Natural killer cell treated with Interleukin-12 subunit alpha and Interleukin-12 subunit beta and Interleukin-15 and Interleukin-18, amount 100 ng/mL, for 72 hours (primary cell): ENCODE data around the gene ADGB. TPM values are rescaled to one million over a fixed set of nuclear protein-coding genes. Genes with fewer than 3 reads are reported as not detected.

Experiments
- ATAC-seq, 2 donors: fragments of 150-1000 bp; cut with Tn5 transposase in 1 of 2; sonication (Bioruptor Pico), chemical (Tn5 transposase) in 1 of 2; 2 replicates each; pipeline ENCODE4 v1.10.0; 2021
- DNase-seq: peaks from one replicate; pipeline ENCODE4 v3.0.0; 2022; ENCODE audit warnings: low spot score
- H3K27ac Mint-ChIP-seq, 2 donors: 1 replicate in 1 of 2; 2 replicates in 1 of 2; pipeline ENCODE4 v1.8.0; 2022; ENCODE audit warnings: mixed read lengths in 2 of 2, mild to moderate bottlenecking in 1 of 2, moderate library complexity in 1 of 2
- H3K27me3 Mint-ChIP-seq, 2 donors: 1 replicate in 1 of 2; 2 replicates in 1 of 2; pipeline ENCODE4 v1.8.0; 2022; ENCODE audit warnings: mixed read lengths in 2 of 2
- H3K36me3 Mint-ChIP-seq: one replicate; pipeline ENCODE4 v1.8.0; 2022; ENCODE audit warnings: mixed read lengths
- H3K4me1 Mint-ChIP-seq, 2 donors: 1 replicate in 1 of 2; 2 replicates in 1 of 2; pipeline ENCODE4 v1.8.0; 2022; ENCODE audit warnings: low read depth in 2 of 2, mixed read lengths in 2 of 2, mild to moderate bottlenecking in 1 of 2
- H3K4me3 Mint-ChIP-seq: one replicate; pipeline ENCODE4 v1.8.0; 2022; ENCODE audit warnings: mixed read lengths
- H3K9me3 Mint-ChIP-seq: 2 replicates; pipeline ENCODE4 v1.8.0; 2022; ENCODE audit warnings: mixed read lengths
- total RNA-seq, 2 donors: library from RNA; stranded (reverse); gene quantifications; one replicate each; pipeline ENCODE4 v1.2.3, GENCODE V29; 2022

ADGB gene
- total RNA-seq, 2 donors from 2014 or later = not detected

GRCh38 chr6:146592451-146592850, 6.3 kb upstream of the ADGB start:
- Mint-ChIP-seq H3K9me3 (no peaks in the 10 kb centered on the region), H3K4me1 (no peaks in the 10 kb centered on the region), H3K27me3 (no peaks in the 10 kb centered on the region), H3K4me3 (no peak overlapping the region), H3K27ac (no peak overlapping the region), H3K36me3 (no peaks in the 10 kb centered on the region)
- no peak for DNase-seq
- ATAC-seq = no peak

GRCh38 chr6:146593986-146594385, 4.8 kb upstream of the ADGB start:
- no peaks in the 10 kb centered on the region for H3K36me3 Mint-ChIP-seq
- no peak overlapping the region for H3K27ac Mint-ChIP-seq
- no peak overlapping the region for H3K4me3 Mint-ChIP-seq
- DNase-seq (no peak), ATAC-seq (no peak)
- peaks cover 0 to 3% of the 10 kb centered on the region in 2 donors for H3K27me3 Mint-ChIP-seq
- H3K4me1 Mint-ChIP-seq = peaks cover 0 to under 1% of the 10 kb centered on the region in 2 donors
- no peaks in the 10 kb centered on the region for H3K9me3 Mint-ChIP-seq

GRCh38 chr6:146594495-146594894, 4.3 kb upstream of the ADGB start:
- H3K4me1 Mint-ChIP-seq = peaks cover 0 to 4% of the 10 kb centered on the region in 2 donors
- no peak overlapping the region for H3K4me3 Mint-ChIP-seq
- no peaks in the 10 kb centered on the region for H3K36me3 Mint-ChIP-seq
- H3K27ac Mint-ChIP-seq = no peak overlapping the region
- ATAC-seq = no peak
- no peak for DNase-seq
- peaks cover 0 to 3% of the 10 kb centered on the region in 2 donors for H3K27me3 Mint-ChIP-seq
- no peaks in the 10 kb centered on the region for H3K9me3 Mint-ChIP-seq

- no peak overlapping the region for H3K4me3 Mint-ChIP-seq
- no peak overlapping the region for H3K27ac Mint-ChIP-seq
- no peak for ATAC-seq
- DNase-seq = no peak
- H3K27me3 Mint-ChIP-seq = peaks cover 0 to 3% of the 10 kb centered on the region in 2 donors
- H3K9me3 Mint-ChIP-seq = no peaks in the 10 kb centered on the region
- H3K36me3 Mint-ChIP-seq = no peaks in the 10 kb centered on the region
- H3K4me1 Mint-ChIP-seq = peaks cover 0 to 4% of the 10 kb centered on the region in 2 donors
These were observed 2.6 kb upstream of the ADGB start for GRCh38 chr6:146595972-146596731.

GRCh38 chr6:146601352-146601751, 2.6 kb downstream of the ADGB start:
- Mint-ChIP-seq H3K27ac (no peak overlapping the region), H3K4me3 (no peak overlapping the region), H3K27me3 (peaks cover 0 to 3% of the 10 kb centered on the region in 2 donors), H3K36me3 (no peaks in the 10 kb centered on the region), H3K4me1 (peaks cover 0 to 4% of the 10 kb centered on the region in 2 donors), H3K9me3 (no peaks in the 10 kb centered on the region)
- ATAC-seq (no peak), DNase-seq (no peak)

- H3K27ac Mint-ChIP-seq = no peak overlapping the region
- H3K4me3 Mint-ChIP-seq = no peak overlapping the region
- H3K27me3 Mint-ChIP-seq = peaks cover 0 to 3% of the 10 kb centered on the region in 2 donors
- H3K9me3 Mint-ChIP-seq = no peaks in the 10 kb centered on the region
- no peak for ATAC-seq
- no peaks in the 10 kb centered on the region for H3K36me3 Mint-ChIP-seq
- peaks cover 0 to 4% of the 10 kb centered on the region in 2 donors for H3K4me1 Mint-ChIP-seq
- DNase-seq = no peak
These were observed 3.8 kb downstream of the ADGB start for GRCh38 chr6:146602526-146602925.

- H3K27ac Mint-ChIP-seq = no peak overlapping the region
- peaks cover 14% of the 10 kb centered on the region for H3K9me3 Mint-ChIP-seq
These were observed 15.2 kb downstream of the ADGB start for GRCh38 chr6:146613947-146614346.

GRCh38 chr6:146620655-146621054, 21.9 kb downstream of the ADGB start:
- Mint-ChIP-seq H3K4me3 (no peak overlapping the region), H3K27ac (no peak overlapping the region), H3K4me1 (no peaks in the 10 kb centered on the region), H3K27me3 (no peaks in the 10 kb centered on the region), H3K9me3 (peaks cover 4% of the 10 kb centered on the region), H3K36me3 (no peaks in the 10 kb centered on the region)
- no peak for DNase-seq
- ATAC-seq = no peak

More at GRCh38 chr6:146613947-146614346, 15.2 kb downstream of the ADGB start:
- no peak for DNase-seq
- Mint-ChIP-seq H3K4me3 (no peak overlapping the region), H3K27me3 (no peaks in the 10 kb centered on the region), H3K36me3 (no peaks in the 10 kb centered on the region), H3K4me1 (no peaks in the 10 kb centered on the region)
- ATAC-seq = no peak

- Mint-ChIP-seq H3K4me3 (no peak overlapping the region), H3K36me3 (no peaks in the 10 kb centered on the region), H3K4me1 (no peaks in the 10 kb centered on the region)
These were observed 29.6 kb downstream of the ADGB start for GRCh38 chr6:146628350-146628749.

GRCh38 chr6:146634022-146634421, 35.2 kb downstream of the ADGB start:
- H3K27me3 Mint-ChIP-seq = no peaks in the 10 kb centered on the region
- DNase-seq = no peak
- peaks cover 10% of the 10 kb centered on the region for H3K9me3 Mint-ChIP-seq
- H3K36me3 Mint-ChIP-seq = no peaks in the 10 kb centered on the region
- H3K4me1 Mint-ChIP-seq = no peaks in the 10 kb centered on the region
- ATAC-seq = no peak
- H3K27ac Mint-ChIP-seq = no peak overlapping the region
- no peak overlapping the region for H3K4me3 Mint-ChIP-seq

More at GRCh38 chr6:146628350-146628749, 29.6 kb downstream of the ADGB start:
- no peaks in the 10 kb centered on the region for H3K27me3 Mint-ChIP-seq
- peaks cover 13% of the 10 kb centered on the region for H3K9me3 Mint-ChIP-seq
- no peak overlapping the region for H3K27ac Mint-ChIP-seq
- no peak for DNase-seq
- no peak for ATAC-seq

- Mint-ChIP-seq H3K4me3 (no peak overlapping the region), H3K9me3 (peaks cover 15% of the 10 kb centered on the region), H3K27ac (no peak overlapping the region), H3K4me1 (no peaks in the 10 kb centered on the region), H3K27me3 (no peaks in the 10 kb centered on the region), H3K36me3 (no peaks in the 10 kb centered on the region)
- no peak for ATAC-seq
- no peak for DNase-seq
These were observed 36.4 kb downstream of the ADGB start for GRCh38 chr6:146635165-146635564.

GRCh38 chr6:146636481-146636880, 37.7 kb downstream of the ADGB start:
- Mint-ChIP-seq H3K27me3 (no peaks in the 10 kb centered on the region), H3K36me3 (no peaks in the 10 kb centered on the region), H3K27ac (no peak overlapping the region), H3K4me1 (no peaks in the 10 kb centered on the region), H3K4me3 (no peak overlapping the region), H3K9me3 (peaks cover 13% of the 10 kb centered on the region)
- ATAC-seq (no peak), DNase-seq (no peak)

GRCh38 chr6:146642921-146643320, 44.1 kb downstream of the ADGB start:
- H3K27ac Mint-ChIP-seq = no peak overlapping the region
- no peak for ATAC-seq
- no peak overlapping the region for H3K4me3 Mint-ChIP-seq
- no peaks in the 10 kb centered on the region for H3K27me3 Mint-ChIP-seq
- no peaks in the 10 kb centered on the region for H3K36me3 Mint-ChIP-seq
- no peak for DNase-seq
- no peaks in the 10 kb centered on the region for H3K4me1 Mint-ChIP-seq
- peaks cover 13% of the 10 kb centered on the region for H3K9me3 Mint-ChIP-seq

GRCh38 chr6:146650799-146651481, 52.2 kb downstream of the ADGB start:
- Mint-ChIP-seq H3K9me3 (peaks cover 3% of the 10 kb centered on the region), H3K27ac (no peak overlapping the region), H3K36me3 (no peaks in the 10 kb centered on the region), H3K4me3 (no peak overlapping the region), H3K4me1 (no peaks in the 10 kb centered on the region), H3K27me3 (no peaks in the 10 kb centered on the region)
- ATAC-seq (no peak), DNase-seq (no peak)
